Suprapubic skin (tissue), 4 donors: ENCODE results near the gene PLAC9. TPM values are rescaled to one million over a fixed set of nuclear protein-coding genes. Genes with fewer than 3 reads are reported as not detected.
A peak's percentile ranks its signal among the peaks of the same experiment; 100 is the strongest.

Source experiments
- DNase-seq, 2 donors: peaks; one replicate each; pipeline ENCODE4 v3.0.0-alpha.2; 2019; ENCODE audit warnings: low spot score in 2 of 2
- H3K27ac ChIP-seq: fragments of 200-600 bp; sonication (generic); one replicate; pipeline ENCODE4 v1.5.1; 2019
- H3K27me3 ChIP-seq: fragments of 200-600 bp; sonication (generic); one replicate; pipeline ENCODE4 v1.5.1; 2019
- H3K36me3 ChIP-seq: fragments of 200-600 bp; sonication (generic); one replicate; pipeline ENCODE4 v1.5.1; 2019
- H3K4me1 ChIP-seq: fragments of 200-600 bp; sonication (generic); one replicate; pipeline ENCODE4 v1.5.1; 2019
- H3K4me3 ChIP-seq: fragments of 200-600 bp; sonication (generic); one replicate; pipeline ENCODE4 v1.5.1; 2019; ENCODE audit warnings: mild to moderate bottlenecking
- H3K9me3 ChIP-seq: fragments of 200-600 bp; sonication (generic); one replicate; pipeline ENCODE4 v1.5.1; 2019
- EP300 ChIP-seq: sonication (generic); formaldehyde crosslinking; IDR thresholded peaks from one replicate; pipeline ENCODE4 v1.6.1; 2017; ENCODE audit warnings: antibody characterized with exemption
- POLR2A ChIP-seq, 2 donors: fragments of 450-650 bp; IDR thresholded peaks; one replicate each; pipeline ENCODE4 v1.6.1; 2017; ENCODE audit warnings: antibody characterized with exemption in 2 of 2, mild to moderate bottlenecking in 2 of 2, moderate library complexity in 2 of 2
- POLR2AphosphoS5 ChIP-seq, 3 donors: sonication (generic); formaldehyde crosslinking; IDR thresholded peaks; one replicate each; pipeline ENCODE4 v1.6.1; 2017; ENCODE audit warnings: antibody characterized with exemption in 3 of 3
- WGBS: methylation state at CpG from one replicate; pipeline ENCODE4 v1.1.5; 2018; 5-methylcytosine and 5-hydroxymethylcytosine counted together
- total RNA-seq, 4 donors: library from RNA; depleted of rRNA; stranded (reverse); fragments of >200 nt; gene quantifications; one replicate each; pipeline ENCODE4 v1.1.0, GENCODE V29; 2016
- TF ChIP-seq, protein P1 (sequence below), 2 donors: fragments of 200-600 bp in 1 of 2; fragments of 450-650 bp in 1 of 2; sonication (generic) in 1 of 2; IDR thresholded peaks; one replicate each; pipeline ENCODE4 v1.5.1; 2016 to 2019; ENCODE audit warnings: antibody characterized with exemption in 2 of 2, mild to moderate bottlenecking in 1 of 2, moderate library complexity in 1 of 2

The PLAC9 gene
- total RNA-seq, 4 donors from 2014 or later, result 5.6 to 18.5 (median 9.2) TPM

DNA sequence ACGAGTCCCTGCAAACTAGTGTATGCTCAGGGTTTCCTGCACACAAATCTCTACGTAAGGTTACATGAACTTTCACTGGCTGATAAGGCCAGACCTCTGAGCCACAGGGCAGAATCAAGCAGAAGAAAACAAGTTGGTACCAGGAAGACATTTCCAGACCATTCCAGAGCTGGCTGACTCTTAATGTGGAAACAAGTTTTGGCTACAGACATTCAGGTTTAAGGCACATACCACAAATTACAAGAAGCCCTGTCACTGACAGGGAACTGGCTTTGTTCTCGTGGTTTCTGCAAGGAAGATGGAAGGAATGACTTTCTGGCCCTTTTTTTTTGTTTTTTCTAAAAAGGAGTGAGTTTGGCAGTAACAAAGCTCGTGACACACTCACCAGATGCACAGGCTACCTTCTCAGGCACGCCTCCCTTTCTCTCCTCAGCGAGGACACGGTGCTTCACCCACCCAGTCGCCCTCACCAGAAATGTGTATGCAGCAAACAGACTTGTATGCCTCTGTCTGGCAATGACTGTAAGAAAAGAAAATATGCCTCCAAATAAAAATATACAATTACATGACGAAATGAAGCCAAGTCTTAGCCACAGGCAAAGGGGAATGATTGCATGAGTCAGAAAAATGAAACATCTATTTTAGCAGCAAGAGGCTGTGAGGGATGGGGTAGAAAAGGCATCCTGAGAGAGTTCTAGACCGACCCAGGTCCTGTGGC, 22.6 kb downstream of the PLAC9 start:
- H3K9me3 ChIP-seq, result no peaks in the 10 kb centered on the region

DNA sequence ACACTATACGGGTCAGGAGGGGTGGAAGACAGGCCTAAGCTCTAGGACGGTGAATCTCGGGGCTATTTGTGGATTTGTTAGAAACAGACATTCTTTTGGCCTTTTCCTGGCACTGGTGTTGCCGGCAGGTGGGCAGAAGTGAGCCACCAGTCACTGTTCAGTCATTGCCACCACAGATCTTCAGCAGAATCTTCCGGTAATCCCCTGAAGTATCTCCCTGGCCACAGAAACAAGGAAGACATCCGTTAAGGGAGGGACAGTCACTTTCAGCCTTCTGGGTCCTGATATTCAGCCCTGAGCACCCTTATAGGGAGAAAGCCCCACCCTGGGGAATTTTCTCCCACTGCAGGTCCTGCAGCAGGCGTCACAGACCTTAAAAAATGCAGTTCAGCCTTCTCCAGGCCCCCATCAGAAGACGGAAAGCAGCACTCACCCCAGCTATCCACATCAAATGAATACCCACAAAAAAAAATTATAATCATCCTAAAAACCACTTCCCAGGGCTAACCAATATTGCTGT, 23.2 kb downstream of the PLAC9 start:
- no peak overlapping the region for H3K4me3 ChIP-seq
- DNase-seq, result no peak
- no peaks in the 10 kb centered on the region for H3K9me3 ChIP-seq
- WGBS, result 66% methylated on average over 7 of the region's 8 CpGs
- H3K27me3 ChIP-seq, result no peaks in the 10 kb centered on the region
- no peak for TF ChIP-seq EP300
- no peak for TF ChIP-seq POLR2AphosphoS5 (IDR thresholded peaks at IDR 0.05)
- TF ChIP-seq POLR2A (IDR thresholded peaks at IDR 0.05), result no peak
- TF ChIP-seq, protein P1, sequence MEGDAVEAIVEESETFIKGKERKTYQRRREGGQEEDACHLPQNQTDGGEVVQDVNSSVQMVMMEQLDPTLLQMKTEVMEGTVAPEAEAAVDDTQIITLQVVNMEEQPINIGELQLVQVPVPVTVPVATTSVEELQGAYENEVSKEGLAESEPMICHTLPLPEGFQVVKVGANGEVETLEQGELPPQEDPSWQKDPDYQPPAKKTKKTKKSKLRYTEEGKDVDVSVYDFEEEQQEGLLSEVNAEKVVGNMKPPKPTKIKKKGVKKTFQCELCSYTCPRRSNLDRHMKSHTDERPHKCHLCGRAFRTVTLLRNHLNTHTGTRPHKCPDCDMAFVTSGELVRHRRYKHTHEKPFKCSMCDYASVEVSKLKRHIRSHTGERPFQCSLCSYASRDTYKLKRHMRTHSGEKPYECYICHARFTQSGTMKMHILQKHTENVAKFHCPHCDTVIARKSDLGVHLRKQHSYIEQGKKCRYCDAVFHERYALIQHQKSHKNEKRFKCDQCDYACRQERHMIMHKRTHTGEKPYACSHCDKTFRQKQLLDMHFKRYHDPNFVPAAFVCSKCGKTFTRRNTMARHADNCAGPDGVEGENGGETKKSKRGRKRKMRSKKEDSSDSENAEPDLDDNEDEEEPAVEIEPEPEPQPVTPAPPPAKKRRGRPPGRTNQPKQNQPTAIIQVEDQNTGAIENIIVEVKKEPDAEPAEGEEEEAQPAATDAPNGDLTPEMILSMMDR (IDR thresholded peaks at IDR 0.05), result no peak
- peaks cover 63% of the 10 kb centered on the region for H3K36me3 ChIP-seq
- H3K4me1 ChIP-seq, result peaks cover 54% of the 10 kb centered on the region
- peak overlapping the region; percentile 68 for H3K27ac ChIP-seq

More for the DNA sequence above, 22.6 kb downstream of the PLAC9 start:
- DNase-seq, result no peak
- TF ChIP-seq EP300 (no peak), POLR2AphosphoS5 (IDR thresholded peaks at IDR 0.05) (peak in 2 of 3 donors; percentile 35 to 49), POLR2A (IDR thresholded peaks at IDR 0.05) (no peak)
- Histone ChIP-seq H3K4me3 (no peak overlapping the region), H3K27me3 (no peaks in the 10 kb centered on the region), H3K36me3 (peaks cover 63% of the 10 kb centered on the region), H3K27ac (peak overlapping the region; percentile 68), H3K4me1 (peaks cover 49% of the 10 kb centered on the region)
- WGBS, result 37% methylated on average over 10 of the region's 10 CpGs

DNA sequence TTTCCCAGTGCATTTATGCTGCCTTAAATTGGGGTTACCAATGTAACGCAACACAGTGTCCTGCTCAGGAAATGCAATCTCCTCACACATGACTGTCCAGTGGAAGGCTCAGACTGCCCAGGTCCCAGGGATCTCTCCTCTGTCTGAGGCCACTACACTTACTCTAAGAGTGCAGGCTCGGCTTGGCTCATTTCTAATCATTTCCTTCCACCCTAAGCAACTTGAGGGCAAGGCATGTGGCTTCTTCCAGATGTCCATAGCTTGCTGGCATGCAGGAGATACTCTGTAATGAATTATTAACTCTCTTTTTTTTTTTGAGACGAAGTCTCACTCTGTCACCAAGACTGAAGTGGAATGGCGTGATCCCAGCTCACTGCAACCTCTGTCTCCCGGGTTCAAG, 23.7 kb downstream of the PLAC9 start:
- 83% methylated on average over 5 of the region's 5 CpGs for WGBS
- Histone ChIP-seq H3K27ac (peak overlapping the region; percentile 68), H3K9me3 (no peaks in the 10 kb centered on the region), H3K4me1 (peaks cover 56% of the 10 kb centered on the region), H3K27me3 (no peaks in the 10 kb centered on the region), H3K4me3 (no peak overlapping the region), H3K36me3 (peaks cover 65% of the 10 kb centered on the region)
- DNase-seq, result no peak
- TF ChIP-seq POLR2A (IDR thresholded peaks at IDR 0.05) (no peak), EP300 (no peak), POLR2AphosphoS5 (IDR thresholded peaks at IDR 0.05) (no peak)
- TF ChIP-seq, protein P1 (IDR thresholded peaks at IDR 0.05), result no peak

DNA sequence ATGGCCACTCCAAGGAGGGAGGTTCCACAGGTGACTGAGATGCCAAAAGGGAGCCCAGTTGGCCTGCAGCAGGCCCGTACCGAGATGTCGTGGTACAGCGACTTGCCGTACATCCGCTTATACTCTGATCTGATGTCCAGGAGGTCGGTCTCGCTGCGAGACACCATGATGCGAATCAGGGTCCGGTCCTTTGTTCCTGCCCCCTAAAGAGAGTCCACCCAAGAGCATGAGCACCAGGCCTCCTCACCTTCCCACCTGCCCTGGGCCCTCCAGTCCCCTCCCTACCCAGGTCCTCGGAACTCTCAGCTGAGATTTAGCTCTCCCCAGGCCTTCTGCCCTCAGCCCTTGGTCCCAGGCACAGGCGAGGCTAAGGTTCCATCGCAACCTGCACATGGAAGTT, 25.0 kb downstream of the PLAC9 start:
- H3K36me3 ChIP-seq, result peaks cover 72% of the 10 kb centered on the region
- H3K4me3 ChIP-seq, result no peak overlapping the region
- no peak for TF ChIP-seq POLR2AphosphoS5 (IDR thresholded peaks at IDR 0.05)
- TF ChIP-seq POLR2A (IDR thresholded peaks at IDR 0.05), result no peak
- TF ChIP-seq EP300, result no peak
- TF ChIP-seq, protein P1 (IDR thresholded peaks at IDR 0.05), result no peak
- H3K4me1 ChIP-seq, result peaks cover 65% of the 10 kb centered on the region
- H3K9me3 ChIP-seq, result no peaks in the 10 kb centered on the region
- WGBS, result 96% methylated on average over 14 of the region's 14 CpGs
- no peak overlapping the region for H3K27ac ChIP-seq
- DNase-seq, result no peak
- no peaks in the 10 kb centered on the region for H3K27me3 ChIP-seq

DNA sequence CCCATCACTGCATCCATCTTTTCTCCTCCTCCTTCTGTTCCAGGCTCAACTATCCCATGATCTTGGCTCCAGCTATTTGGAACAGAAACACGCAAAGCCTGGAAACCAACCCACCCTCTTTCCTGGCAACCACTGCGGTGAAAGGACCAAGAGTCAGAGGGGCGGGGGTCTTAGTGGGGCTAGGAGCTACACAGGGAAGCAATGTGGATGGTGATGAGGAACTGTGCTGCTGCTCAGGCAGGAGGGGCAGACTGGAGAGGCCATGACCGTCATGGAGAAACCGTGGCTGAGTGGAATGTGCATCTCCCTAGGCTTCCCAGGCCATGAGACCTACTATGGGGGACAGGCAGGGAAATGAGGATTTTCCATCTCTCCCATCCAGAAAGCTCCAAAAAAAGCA, 25.6 kb downstream of the PLAC9 start:
- no peak for DNase-seq
- H3K36me3 ChIP-seq, result peaks cover 74% of the 10 kb centered on the region
- no peaks in the 10 kb centered on the region for H3K9me3 ChIP-seq
- H3K27me3 ChIP-seq, result no peaks in the 10 kb centered on the region
- H3K4me1 ChIP-seq, result peaks cover 68% of the 10 kb centered on the region
- TF ChIP-seq POLR2AphosphoS5 (IDR thresholded peaks at IDR 0.05) (no peak), POLR2A (IDR thresholded peaks at IDR 0.05) (no peak), EP300 (no peak)
- TF ChIP-seq, protein P1 (IDR thresholded peaks at IDR 0.05), result no peak
- no peak overlapping the region for H3K4me3 ChIP-seq
- WGBS, result 53% methylated on average over 5 of the region's 5 CpGs
- peak overlapping the region; percentile 57 for H3K27ac ChIP-seq
